Colonic mucosa (tissue), 4 donors: Measurements from ENCODE around the gene AKR7A2. TPM values are rescaled to one million over a fixed set of nuclear protein-coding genes. Genes with fewer than 3 reads are reported as not detected.

Experiments used
- DNase-seq: peaks from one replicate; pipeline ENCODE4 v3.0.0-alpha.2; 2020
- H3K27ac ChIP-seq: fragments of 200-600 bp; one replicate; pipeline ENCODE4 v1.8.0; 2021
- H3K27me3 ChIP-seq: fragments of 200-600 bp; one replicate; pipeline ENCODE4 v1.8.0; 2021
- H3K36me3 ChIP-seq: fragments of 200-600 bp; one replicate; pipeline ENCODE4 v1.8.0; 2021
- H3K4me1 ChIP-seq: fragments of 200-600 bp; one replicate; pipeline ENCODE4 v1.8.0; 2021; ENCODE audit warnings: mild to moderate bottlenecking
- H3K4me3 ChIP-seq: fragments of 200-600 bp; one replicate; pipeline ENCODE4 v1.8.0; 2021
- H3K9ac ChIP-seq, 2 donors: one replicate each; pipeline ENCODE4 v1.7.0; 2013; ENCODE audit warnings: control low read depth in 2 of 2, low read depth in 2 of 2, low read length in 2 of 2
- H3K9me3 ChIP-seq: fragments of 200-600 bp; one replicate; pipeline ENCODE4 v1.8.0; 2021
- CTCF ChIP-seq: fragments of 200-600 bp; IDR thresholded peaks from one replicate; pipeline ENCODE4 v1.8.0; 2022; ENCODE audit warnings: antibody characterized with exemption, mild to moderate bottlenecking
- intact Hi-C: fragments of 100-400 bp; cut with DNase I; formaldehyde crosslinking; loops from one replicate; pipeline ENCODE4 v1.14.1; 2022
- total RNA-seq, 2 donors: library from RNA; stranded (reverse); fragmentation: NEBNext Ultra II Directional in 1 of 2; extraction: Animal tissue kit (Norgen Biotek cat#: 25700) in 1 of 2; gene quantifications; one replicate each; pipeline ENCODE4 v1.2.1, GENCODE V29; 2021
- donor health status: healthy.
- donor health status: DM: no; HTN: no; CAD: no.
- donor health status: DM: no; HTN: no; CAD: no.

Gene AKR7A2
- total RNA-seq, 2 donors from 2014 or later = 112 to 129 TPM

- TF ChIP-seq CTCF = no peak
- peaks cover 5% of the 10 kb centered on the region for H3K36me3 ChIP-seq
- no peak overlapping the region for H3K4me3 ChIP-seq
- intact Hi-C loops = no loop called here
- no peak for DNase-seq
- no peaks in the 10 kb centered on the region for H3K4me1 ChIP-seq
- no peaks in the 10 kb centered on the region for H3K27me3 ChIP-seq
- H3K9ac ChIP-seq = no peak overlapping the region
- no peaks in the 10 kb centered on the region for H3K9me3 ChIP-seq
- H3K27ac ChIP-seq = no peak overlapping the region
Measured at GRCh38 chr1:19358710-19359109, 46.8 kb upstream of the AKR7A2 start.

- TF ChIP-seq CTCF = no peak
- no peak for DNase-seq
- H3K4me1 ChIP-seq = no peaks in the 10 kb centered on the region
- H3K9ac ChIP-seq = no peak overlapping the region
- intact Hi-C loops = no loop called here
- no peak overlapping the region for H3K4me3 ChIP-seq
- H3K36me3 ChIP-seq = peaks cover 8% of the 10 kb centered on the region
- H3K27me3 ChIP-seq = no peaks in the 10 kb centered on the region
- H3K9me3 ChIP-seq = no peaks in the 10 kb centered on the region
- no peak overlapping the region for H3K27ac ChIP-seq
Measured at GRCh38 chr1:19357299-19357986, 45.5 kb upstream of the AKR7A2 start.

- no peak for TF ChIP-seq CTCF
- H3K4me1 ChIP-seq = no peaks in the 10 kb centered on the region
- peaks cover 8% of the 10 kb centered on the region for H3K36me3 ChIP-seq
- H3K27me3 ChIP-seq = no peaks in the 10 kb centered on the region
- no peak overlapping the region for H3K4me3 ChIP-seq
- H3K9me3 ChIP-seq = no peaks in the 10 kb centered on the region
- DNase-seq = no peak
- H3K27ac ChIP-seq = no peak overlapping the region
- no peak overlapping the region for H3K9ac ChIP-seq
- intact Hi-C loops = no loop called here
Measured at GRCh38 chr1:19356266-19356665, 44.3 kb upstream of the AKR7A2 start.

- no peaks in the 10 kb centered on the region for H3K9me3 ChIP-seq
- intact Hi-C loops = no loop called here
- no peak for DNase-seq
- TF ChIP-seq CTCF = no peak
- H3K4me1 ChIP-seq = no peaks in the 10 kb centered on the region
- H3K27ac ChIP-seq = no peak overlapping the region
- H3K27me3 ChIP-seq = no peaks in the 10 kb centered on the region
- H3K4me3 ChIP-seq = no peak overlapping the region
- H3K36me3 ChIP-seq = peaks cover 16% of the 10 kb centered on the region
- H3K9ac ChIP-seq = no peak overlapping the region
Measured at GRCh38 chr1:19354531-19354981, 42.6 kb upstream of the AKR7A2 start.

- no peak overlapping the region for H3K27ac ChIP-seq
- intact Hi-C loops = no loop called here
Measured at GRCh38 chr1:19353596-19353995, 41.7 kb upstream of the AKR7A2 start.

More at GRCh38 chr1:19353596-19353995, 41.7 kb upstream of the AKR7A2 start:
- Histone ChIP-seq H3K9ac (no peak overlapping the region), H3K9me3 (no peaks in the 10 kb centered on the region), H3K36me3 (peaks cover 16% of the 10 kb centered on the region), H3K4me1 (no peaks in the 10 kb centered on the region), H3K27me3 (no peaks in the 10 kb centered on the region), H3K4me3 (no peak overlapping the region)
- no peak for DNase-seq
- no peak for TF ChIP-seq CTCF
